Activated CD8-positive, alpha-beta T cell treated with anti-CD3 and anti-CD28 coated beads for 36 hours (primary cell): Measurements from ENCODE around the gene FAR1. TPM values are rescaled to one million over a fixed set of nuclear protein-coding genes. Genes with fewer than 3 reads are reported as not detected.

Source experiments
- ATAC-seq: fragments of 200-7000 bp; cut with Tn5 transposase; one replicate; pipeline ENCODE4 v1.10.0; 2021; ENCODE audit warnings: mild to moderate bottlenecking, moderate library complexity
- CTCF ChIA-PET: fragments of 350-600 bp; sonication (Branson Sonifier 250); formaldehyde crosslinking; loops from one replicate; lab custom pipeline; 2021; ENCODE audit warnings: antibody characterized with exemption; lab: Charles Lee
- POLR2A ChIA-PET: fragments of 350-600 bp; sonication (Branson Sonifier 250); formaldehyde crosslinking; loops from one replicate; lab custom pipeline; 2021; ENCODE audit warnings: antibody characterized with exemption; lab: Charles Lee
- DNase-seq: peaks from one replicate; pipeline ENCODE4 v3.0.0-alpha.2; 2020
- H3K27ac Mint-ChIP-seq: one replicate; pipeline ENCODE4 v1.8.0; 2021; ENCODE audit warnings: mild to moderate bottlenecking, mixed read lengths
- H3K27me3 Mint-ChIP-seq: one replicate; pipeline ENCODE4 v1.8.0; 2021; ENCODE audit warnings: mixed read lengths
- H3K36me3 Mint-ChIP-seq: one replicate; pipeline ENCODE4 v1.8.0; 2021; ENCODE audit warnings: low read depth, mixed read lengths
- H3K4me1 Mint-ChIP-seq: one replicate; pipeline ENCODE4 v1.8.0; 2021; ENCODE audit warnings: low read depth, mixed read lengths
- H3K4me3 Mint-ChIP-seq: one replicate; pipeline ENCODE4 v1.8.0; 2021; ENCODE audit warnings: mild to moderate bottlenecking, moderate library complexity, mixed read lengths
- H3K9me3 Mint-ChIP-seq: one replicate; pipeline ENCODE4 v1.8.0; 2021; ENCODE audit warnings: mixed read lengths
- intact Hi-C: fragments of 100-400 bp; cut with micrococcal nuclease; formaldehyde crosslinking; loops from one replicate; pipeline ENCODE4 v1.10.0; 2022
- total RNA-seq, 2 experiments: library from RNA; stranded (reverse); gene quantifications; one replicate each; pipeline ENCODE4 v1.2.3, GENCODE V29; 2021
- TF ChIP-seq, protein P1 (sequence below): fragments of 200-600 bp; IDR thresholded peaks from one replicate; pipeline ENCODE4 v1.8.0; 2022; ENCODE audit warnings: antibody characterized with exemption, mild to moderate bottlenecking

Gene FAR1
- total RNA-seq, 2 experiments from 2014 or later: 44.0 to 44.7 TPM

DNA sequence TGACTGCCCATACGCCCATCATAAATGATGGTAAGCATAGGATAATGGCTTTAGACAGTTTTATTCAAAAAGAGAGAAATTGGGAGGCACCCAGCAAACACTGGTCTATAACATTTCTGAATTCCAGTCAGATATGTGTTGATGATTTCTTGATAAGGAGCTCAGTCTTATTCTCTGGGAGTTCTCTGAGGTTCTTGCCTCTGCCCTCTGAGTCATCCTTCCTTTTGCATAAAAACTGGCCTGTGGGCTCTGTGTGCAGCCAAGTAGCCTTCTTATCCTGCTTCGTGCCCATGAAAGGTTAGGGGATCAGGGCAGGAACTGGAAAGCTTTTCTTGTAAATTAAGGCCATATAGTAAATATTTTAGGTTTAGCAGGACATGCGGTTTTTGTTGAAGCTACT lies 48.9 kb downstream of the FAR1 start:
- H3K4me3 Mint-ChIP-seq: no peak overlapping the region
- CTCF ChIA-PET: no interaction called here
- no peaks in the 10 kb centered on the region for H3K9me3 Mint-ChIP-seq
- no peaks in the 10 kb centered on the region for H3K27me3 Mint-ChIP-seq
- no peak for DNase-seq
- no peak overlapping the region for H3K27ac Mint-ChIP-seq
- TF ChIP-seq, protein P1, sequence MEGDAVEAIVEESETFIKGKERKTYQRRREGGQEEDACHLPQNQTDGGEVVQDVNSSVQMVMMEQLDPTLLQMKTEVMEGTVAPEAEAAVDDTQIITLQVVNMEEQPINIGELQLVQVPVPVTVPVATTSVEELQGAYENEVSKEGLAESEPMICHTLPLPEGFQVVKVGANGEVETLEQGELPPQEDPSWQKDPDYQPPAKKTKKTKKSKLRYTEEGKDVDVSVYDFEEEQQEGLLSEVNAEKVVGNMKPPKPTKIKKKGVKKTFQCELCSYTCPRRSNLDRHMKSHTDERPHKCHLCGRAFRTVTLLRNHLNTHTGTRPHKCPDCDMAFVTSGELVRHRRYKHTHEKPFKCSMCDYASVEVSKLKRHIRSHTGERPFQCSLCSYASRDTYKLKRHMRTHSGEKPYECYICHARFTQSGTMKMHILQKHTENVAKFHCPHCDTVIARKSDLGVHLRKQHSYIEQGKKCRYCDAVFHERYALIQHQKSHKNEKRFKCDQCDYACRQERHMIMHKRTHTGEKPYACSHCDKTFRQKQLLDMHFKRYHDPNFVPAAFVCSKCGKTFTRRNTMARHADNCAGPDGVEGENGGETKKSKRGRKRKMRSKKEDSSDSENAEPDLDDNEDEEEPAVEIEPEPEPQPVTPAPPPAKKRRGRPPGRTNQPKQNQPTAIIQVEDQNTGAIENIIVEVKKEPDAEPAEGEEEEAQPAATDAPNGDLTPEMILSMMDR: no peak
- peaks cover 3% of the 10 kb centered on the region for H3K4me1 Mint-ChIP-seq
- intact Hi-C loops: no loop called here
- H3K36me3 Mint-ChIP-seq: peaks cover 38% of the 10 kb centered on the region
- POLR2A ChIA-PET: interaction anchor here (0.9 kb wide), 1 partner anchor 42 kb away, joined by 3 read pairs; no protein-coding TSS in a partner anchor
- ATAC-seq: no peak

DNA sequence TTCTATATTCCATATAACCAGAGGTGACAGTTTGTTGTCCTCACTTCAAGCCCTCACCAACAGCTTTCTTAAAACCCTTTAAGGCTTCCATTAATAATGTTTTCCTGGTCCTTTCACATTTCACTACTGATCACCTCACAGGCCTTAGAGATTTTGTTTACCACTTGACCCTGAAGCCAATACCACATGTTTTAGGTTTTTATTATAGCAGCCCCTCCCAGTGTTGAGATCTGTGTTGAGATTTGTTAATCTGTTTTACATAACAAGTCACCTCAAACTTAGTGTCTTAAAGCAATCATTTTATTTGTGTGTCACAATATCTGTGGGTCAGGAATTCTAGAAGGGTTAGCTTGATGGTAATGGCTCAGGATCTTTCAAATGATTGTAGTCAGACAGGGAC lies 49.9 kb downstream of the FAR1 start:
- Mint-ChIP-seq H3K27me3 (no peaks in the 10 kb centered on the region), H3K36me3 (peaks cover 45% of the 10 kb centered on the region), H3K9me3 (no peaks in the 10 kb centered on the region), H3K27ac (no peak overlapping the region), H3K4me1 (peaks cover 3% of the 10 kb centered on the region), H3K4me3 (no peak overlapping the region)
- intact Hi-C loops: no loop called here
- TF ChIP-seq, protein P1: no peak
- ChIA-PET POLR2A (no interaction called here), CTCF (no interaction called here)
- DNase-seq: no peak
- no peak for ATAC-seq

DNA sequence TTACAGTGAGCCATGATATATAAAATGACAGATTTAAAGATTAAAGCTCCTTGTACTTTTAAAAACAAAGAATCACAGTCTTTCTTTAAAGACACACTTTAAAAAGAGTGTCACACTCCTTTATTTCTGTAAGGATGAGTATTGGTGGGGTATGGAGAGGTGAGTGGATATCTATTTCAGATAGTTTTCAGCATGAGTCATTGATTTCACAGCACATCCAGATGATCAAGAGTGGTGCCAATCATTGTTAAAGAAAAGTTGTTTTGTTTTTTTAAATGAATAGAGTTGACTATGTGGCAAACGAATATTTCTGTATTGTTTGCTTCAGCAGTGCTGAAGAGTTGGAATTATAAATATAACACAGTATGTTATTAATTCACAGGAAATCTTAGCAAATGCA lies 52.5 kb downstream of the FAR1 start:
- H3K36me3 Mint-ChIP-seq: peaks cover 38% of the 10 kb centered on the region
- no peak overlapping the region for H3K4me3 Mint-ChIP-seq
- POLR2A ChIA-PET: no interaction called here
- no peaks in the 10 kb centered on the region for H3K27me3 Mint-ChIP-seq
- no peaks in the 10 kb centered on the region for H3K9me3 Mint-ChIP-seq
- H3K4me1 Mint-ChIP-seq: peaks cover 3% of the 10 kb centered on the region
- intact Hi-C loops: no loop called here
- CTCF ChIA-PET: no interaction called here
- no peak for ATAC-seq
- H3K27ac Mint-ChIP-seq: no peak overlapping the region
- DNase-seq: no peak
- TF ChIP-seq, protein P1: no peak

DNA sequence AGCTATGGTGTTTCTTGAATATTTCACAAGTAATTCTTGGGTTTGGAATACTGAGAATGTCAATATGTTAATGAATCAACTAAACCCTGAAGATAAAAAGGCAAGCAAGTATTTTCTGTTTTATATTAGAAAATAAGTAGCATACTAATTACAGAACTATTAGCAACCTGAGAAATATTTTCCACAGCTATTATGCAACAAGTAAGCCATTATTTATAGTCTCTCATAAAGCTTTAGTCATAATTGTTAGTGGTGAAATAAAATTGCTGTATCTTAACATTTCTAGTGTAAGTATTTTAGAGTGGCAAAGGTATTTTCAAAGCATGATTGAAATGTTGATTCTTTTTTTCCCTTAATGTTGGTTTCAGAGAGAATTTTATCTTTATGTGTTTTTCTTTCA lies 53.3 kb downstream of the FAR1 start:
- Mint-ChIP-seq H3K36me3 (peaks cover 38% of the 10 kb centered on the region), H3K4me3 (no peak overlapping the region), H3K27ac (no peak overlapping the region), H3K9me3 (no peaks in the 10 kb centered on the region), H3K4me1 (peaks cover 3% of the 10 kb centered on the region), H3K27me3 (no peaks in the 10 kb centered on the region)
- intact Hi-C loops: no loop called here
- TF ChIP-seq, protein P1: no peak
- no peak for ATAC-seq
- POLR2A ChIA-PET: interaction anchor here (0.6 kb wide), 1 partner anchor 666 kb away, joined by 4 read pairs; no protein-coding TSS in a partner anchor
- no peak for DNase-seq
- CTCF ChIA-PET: no interaction called here

DNA sequence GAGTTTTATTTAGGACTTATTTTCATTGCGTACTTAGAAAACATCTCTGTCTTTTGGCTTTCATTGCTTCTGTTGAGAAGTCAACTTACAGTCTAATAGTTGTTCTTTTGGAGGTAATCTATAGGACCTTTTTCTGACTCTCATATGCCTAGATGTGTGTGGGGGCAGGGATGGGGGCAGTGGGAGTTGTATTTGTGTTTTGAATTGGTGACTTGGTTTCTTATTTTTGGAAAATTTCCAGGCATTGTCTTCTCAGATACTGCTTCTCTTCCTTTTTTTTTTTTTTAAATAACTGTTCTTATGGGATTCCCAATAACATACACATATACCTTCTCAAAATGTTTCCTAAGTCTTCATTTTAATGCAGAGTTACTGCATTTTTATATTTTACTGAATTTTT lies 58.0 kb downstream of the FAR1 start:
- Mint-ChIP-seq H3K27me3 (no peaks in the 10 kb centered on the region), H3K4me1 (no peaks in the 10 kb centered on the region), H3K9me3 (no peaks in the 10 kb centered on the region), H3K4me3 (no peak overlapping the region), H3K36me3 (peaks cover 36% of the 10 kb centered on the region), H3K27ac (no peak overlapping the region)
- POLR2A ChIA-PET: no interaction called here
- ATAC-seq: no peak
- TF ChIP-seq, protein P1: no peak
- CTCF ChIA-PET: no interaction called here
- DNase-seq: no peak
- intact Hi-C loops: no loop called here
